Aorta (tissue), 5 donors: ENCODE data around the gene SCN4A. TPM values are rescaled to one million over a fixed set of nuclear protein-coding genes. Genes with fewer than 3 reads are reported as not detected.
"Not testable (repeated sequence)": the region's sequence is repeated elsewhere in the genome, so short reads cannot be mapped to it uniquely, and the experiment has no call there.

Experiments
- ATAC-seq: fragments of 200-7000 bp; cut with Tn5 transposase; one replicate; pipeline ENCODE4 v1.9.1; 2022; ENCODE audit warnings: moderate library complexity; ENCODE audit not compliant: low FRiP score
- DNase-seq, 2 donors: peaks; one replicate each; pipeline ENCODE4 v3.0.0-alpha.2; 2020
- H3K27ac ChIP-seq, 2 donors: one replicate each; pipeline ENCODE4 v1.5.1; 2013; ENCODE audit warnings: low read length in 2 of 2, mild to moderate bottlenecking in 2 of 2, moderate library complexity in 2 of 2, control low read depth in 1 of 2, inconsistent platforms in 1 of 2, low read depth in 1 of 2
- H3K27me3 ChIP-seq, 2 donors: one replicate each; pipeline ENCODE4 v1.6.1; 2013; ENCODE audit warnings: control low read depth in 1 of 2, low read length in 1 of 2, mild to moderate bottlenecking in 1 of 2, moderate library complexity in 1 of 2; ENCODE audit not compliant: insufficient read depth in 2 of 2, control insufficient read depth in 1 of 2
- H3K36me3 ChIP-seq, 2 donors: one replicate each; pipeline ENCODE4 v1.6.1; 2013; ENCODE audit warnings: control low read depth in 1 of 2, low read length in 1 of 2, mild to moderate bottlenecking in 1 of 2; ENCODE audit not compliant: insufficient read depth in 2 of 2, control insufficient read depth in 1 of 2
- H3K4me1 ChIP-seq, 2 donors: one replicate each; pipeline ENCODE4 v1.6.1; 2013; ENCODE audit warnings: low read length in 2 of 2, control low read depth in 1 of 2, mild to moderate bottlenecking in 1 of 2, moderate library complexity in 1 of 2; ENCODE audit not compliant: insufficient read depth in 2 of 2, control insufficient read depth in 1 of 2
- H3K4me3 ChIP-seq, 2 donors: one replicate each; pipeline ENCODE4 v1.5.1; 2013; ENCODE audit warnings: low read length in 2 of 2, control low read depth in 1 of 2, mild to moderate bottlenecking in 1 of 2
- H3K9me3 ChIP-seq: one replicate; pipeline ENCODE4 v1.6.1; 2013; ENCODE audit warnings: mild to moderate bottlenecking, low read length; ENCODE audit not compliant: control insufficient read depth
- WGBS, 2 donors: extraction: QIAGEN DNeasy Blood & Tissue Kit; methylation state at CpG; one replicate each; pipeline ENCODE4 v1.1.7; 2013; 5-methylcytosine and 5-hydroxymethylcytosine counted together
- intact Hi-C, 2 donors: fragments of 100-400 bp; cut with DNase I; formaldehyde crosslinking; loops; one replicate each; pipeline versions ENCODE4 v1.14.2 to v1.15.0; 2022
- polyA plus RNA-seq, 2 donors: library from polyadenylated mRNA; stranded (reverse); fragments of 200-250 nt; gene quantifications; one replicate each; pipeline ENCODE4 v1.2.3, GENCODE V29; 2013
- total RNA-seq, 2 donors: library from RNA; stranded (reverse); fragmentation: NEBNext Ultra II Directional; extraction: Animal tissue kit (Norgen Biotek cat#: 25700); gene quantifications; one replicate each; pipeline ENCODE4 v1.2.1, GENCODE V29; 2021
- donor health status: healthy with polysubstance abuse.
- donor health status: Bipolar disorder and iron deficiency.
- donor health status: DM: no; HTN: no; CAD: no.
- donor health status: DM: no; HTN: no; CAD: no.
- donor health status: DM: yes; HTN: yes; CAD: no.

Gene SCN4A
- total and polyA plus RNA-seq, 4 donors: 0.03 to 3.2 (median 1.5) TPM; not detected in 1

DNA sequence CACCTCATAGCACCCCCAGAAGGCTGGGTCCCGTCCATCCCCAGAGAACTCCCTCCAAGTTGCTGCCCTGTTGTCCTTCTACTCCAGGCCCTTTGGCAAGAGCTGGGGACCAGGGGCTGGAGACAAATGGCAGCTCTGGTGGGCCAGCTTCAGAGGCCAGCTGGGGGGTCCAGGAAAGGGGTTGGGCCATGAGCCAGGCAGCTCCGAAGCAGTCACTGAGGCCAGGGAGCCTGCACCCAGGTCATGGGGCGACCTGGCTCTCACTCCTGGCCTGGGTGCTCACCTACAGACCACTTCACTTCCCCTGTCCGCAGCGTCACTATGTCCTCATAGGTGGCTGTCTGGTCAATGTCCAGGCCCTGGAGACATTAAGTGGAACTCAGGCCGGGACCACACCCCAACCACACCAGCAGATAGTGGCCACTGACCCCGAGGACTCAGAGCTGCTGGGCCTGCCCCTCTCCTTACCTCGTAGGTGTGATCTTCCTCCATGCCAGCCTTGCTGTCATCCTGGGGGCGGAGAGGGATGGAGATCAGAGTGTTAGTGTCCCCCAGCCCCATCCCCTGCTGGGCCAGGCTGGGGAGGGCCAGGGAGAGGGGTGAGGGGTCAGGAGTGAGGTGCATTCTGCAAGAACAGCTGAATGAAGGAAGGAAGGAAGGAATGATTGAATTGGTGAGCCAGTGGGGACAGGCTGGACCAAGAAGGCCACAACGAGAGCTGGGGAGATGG lies 43.6 kb downstream of the SCN4A start:
- Histone ChIP-seq H3K27me3 (no peaks in the 10 kb centered on the region), H3K9me3 (no peaks in the 10 kb centered on the region), H3K4me1 (no peaks in the 10 kb centered on the region), H3K4me3 (no peak overlapping the region), H3K27ac (no peak overlapping the region), H3K36me3 (no peaks in the 10 kb centered on the region)
- ATAC-seq (no peak), DNase-seq (no peak)
- 95 to 97% methylated on average over 10 of the region's 10 CpGs for WGBS, 2 donors
- intact Hi-C loops: no loop called here

DNA sequence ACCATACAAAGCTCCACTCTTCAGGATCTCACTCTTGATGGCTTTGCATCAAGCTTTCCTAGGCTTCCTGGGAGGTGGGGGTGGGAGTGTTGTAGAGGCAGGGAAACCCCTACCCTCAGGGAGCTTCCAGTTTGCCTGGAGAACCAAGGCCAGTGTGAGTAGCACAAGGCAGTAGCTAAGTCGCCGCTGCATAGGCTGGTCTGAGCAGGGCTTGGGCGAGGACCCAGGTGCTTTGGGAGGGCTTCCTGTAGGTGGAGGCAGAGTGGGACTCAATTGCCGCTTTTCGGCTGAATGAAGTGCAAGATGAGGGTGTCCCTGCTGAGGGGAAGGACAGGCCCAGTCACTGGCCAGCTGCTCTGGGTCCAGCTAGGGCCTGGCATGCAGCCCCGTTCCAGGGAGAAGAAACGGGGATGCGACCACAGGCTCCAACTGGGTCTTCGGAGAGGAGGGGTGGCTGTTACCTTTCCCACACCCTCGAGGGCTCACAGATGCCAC lies 44.5 kb downstream of the SCN4A start:
- Histone ChIP-seq H3K4me1 (no peaks in the 10 kb centered on the region), H3K36me3 (no peaks in the 10 kb centered on the region), H3K27ac (no peak overlapping the region), H3K9me3 (no peaks in the 10 kb centered on the region), H3K4me3 (no peak overlapping the region), H3K27me3 (no peaks in the 10 kb centered on the region)
- WGBS, 2 donors: 85 to 91% methylated on average over 10 of the region's 10 CpGs
- intact Hi-C loops: no loop called here
- DNase-seq (peak in 1 of 2 donors; percentile 49), ATAC-seq (no peak)

DNA sequence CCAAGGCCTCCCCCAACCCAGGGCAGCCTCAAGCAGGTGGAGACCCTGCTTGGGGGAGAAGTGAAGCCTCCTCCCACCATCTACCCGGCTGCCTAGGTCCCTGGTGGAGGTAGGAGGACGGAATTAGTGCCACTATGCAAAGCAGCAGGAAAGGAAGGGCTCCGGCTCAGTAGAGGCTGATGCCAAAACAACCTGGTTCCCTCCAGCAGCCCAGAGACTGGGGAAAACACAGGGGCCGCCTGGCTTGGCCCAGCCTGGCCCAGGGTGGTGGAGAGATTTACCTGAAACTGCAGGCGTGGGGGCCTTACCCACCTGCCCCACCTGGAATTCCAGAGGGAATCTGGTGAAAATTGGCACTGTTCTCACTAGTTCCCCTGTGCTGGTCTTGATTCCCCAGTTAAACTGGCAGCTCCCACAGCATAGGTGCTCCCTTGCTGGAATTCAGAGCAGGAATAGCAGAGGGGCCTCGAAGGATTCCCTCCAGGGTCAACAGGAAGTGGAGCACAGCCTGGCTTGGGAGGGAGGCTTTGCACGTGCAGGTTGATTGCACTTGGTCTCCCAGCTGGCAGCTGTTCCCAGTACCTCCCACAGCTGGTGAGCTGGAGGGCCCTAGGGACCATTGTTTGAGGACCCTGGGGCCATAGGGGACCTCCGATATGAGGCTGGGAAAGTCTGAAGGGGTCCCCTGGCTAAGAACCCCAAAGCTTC lies 45.1 kb downstream of the SCN4A start:
- WGBS, 2 donors: 61 to 72% methylated on average over 8 of the region's 8 CpGs

DNA sequence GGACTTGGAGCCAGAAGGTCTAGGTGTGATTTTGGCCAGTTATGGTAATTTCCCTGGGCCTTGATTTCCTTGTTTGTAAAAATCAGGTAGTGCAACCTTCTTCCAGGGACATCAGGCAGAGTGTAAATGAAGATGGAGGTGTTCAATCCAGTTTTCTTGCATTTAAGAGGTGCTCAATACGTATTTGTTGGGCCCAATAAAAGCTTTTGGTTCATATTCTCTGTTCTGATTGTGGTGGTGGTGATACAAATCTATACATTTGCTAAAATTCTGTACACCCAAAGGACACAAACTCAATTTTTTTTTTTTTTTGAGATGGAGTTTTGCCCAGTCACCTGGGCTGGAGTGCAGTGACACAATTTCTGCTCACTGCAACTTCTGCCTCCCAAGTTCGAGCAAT lies 46.6 kb downstream of the SCN4A start:
- H3K27ac ChIP-seq: no peak overlapping the region
- H3K4me3 ChIP-seq: no peak overlapping the region
- no peaks in the 10 kb centered on the region for H3K9me3 ChIP-seq
- ATAC-seq: no peak
- intact Hi-C loops: no loop called here
- no peak for DNase-seq
- 95 to 98% methylated on average over 2 of the region's 2 CpGs for WGBS, 2 donors
- no peaks in the 10 kb centered on the region for H3K36me3 ChIP-seq
- H3K27me3 ChIP-seq: no peaks in the 10 kb centered on the region
- H3K4me1 ChIP-seq: no peaks in the 10 kb centered on the region

More for the DNA sequence above, 45.1 kb downstream of the SCN4A start:
- DNase-seq: peak in 1 of 2 donors; percentile 47
- Histone ChIP-seq H3K9me3 (no peaks in the 10 kb centered on the region), H3K27me3 (no peaks in the 10 kb centered on the region), H3K4me3 (no peak overlapping the region), H3K36me3 (no peaks in the 10 kb centered on the region), H3K27ac (no peak overlapping the region), H3K4me1 (no peaks in the 10 kb centered on the region)
- ATAC-seq: no peak
- intact Hi-C loops: no loop called here

DNA sequence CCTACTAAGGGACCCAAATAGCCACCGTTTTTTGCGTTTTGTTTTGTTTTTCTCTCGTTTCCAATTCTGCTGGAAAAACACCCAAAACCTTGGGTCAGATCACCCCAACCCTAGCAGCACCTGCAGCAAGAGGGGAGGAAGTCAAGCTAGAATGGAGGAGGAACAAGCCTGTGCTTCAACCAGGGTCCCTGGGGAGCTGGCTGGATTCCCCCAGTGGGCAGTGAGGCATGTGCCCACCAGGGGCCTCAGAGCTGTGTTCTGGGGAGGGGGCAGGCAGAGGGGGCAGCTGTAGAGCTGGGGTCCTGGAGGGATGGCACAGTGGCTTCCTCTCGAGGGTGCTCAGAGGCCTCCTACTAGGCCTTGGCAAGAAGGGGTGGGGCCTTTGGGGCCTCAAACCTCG lies 47.1 kb downstream of the SCN4A start:
- no peak for ATAC-seq
- no peaks in the 10 kb centered on the region for H3K9me3 ChIP-seq
- H3K27me3 ChIP-seq: no peaks in the 10 kb centered on the region
- no peak overlapping the region for H3K4me3 ChIP-seq
- no peaks in the 10 kb centered on the region for H3K36me3 ChIP-seq
- intact Hi-C loops: no loop called here
- H3K27ac ChIP-seq: no peak overlapping the region
- H3K4me1 ChIP-seq: no peaks in the 10 kb centered on the region
- peak in 1 of 2 donors; percentile 21 for DNase-seq
- WGBS, 2 donors: 82% methylated on average over 5 of the region's 5 CpGs

DNA sequence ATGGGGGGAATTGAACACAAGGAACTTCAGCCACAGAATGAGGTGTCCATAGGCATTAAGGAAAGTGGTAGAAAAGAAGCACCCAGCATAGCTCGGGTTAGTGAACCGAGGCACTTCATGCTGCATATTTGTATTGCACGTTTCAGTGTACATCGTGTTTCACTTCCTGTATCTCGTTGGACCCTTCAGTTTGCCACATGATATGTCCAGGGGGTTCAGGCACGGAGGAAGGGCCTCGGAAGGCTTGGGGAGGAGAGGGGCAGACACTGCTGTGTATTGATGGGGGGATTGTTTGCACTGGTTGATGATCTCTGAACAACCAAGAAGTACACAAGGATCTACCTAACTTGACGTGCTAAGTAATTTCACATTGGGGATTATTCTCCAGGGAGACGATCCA lies 50.3 kb downstream of the SCN4A start:
- not testable (repeated sequence) for H3K27me3 ChIP-seq
- WGBS, 2 donors: 81% methylated on average over 9 of the region's 9 CpGs

DNA sequence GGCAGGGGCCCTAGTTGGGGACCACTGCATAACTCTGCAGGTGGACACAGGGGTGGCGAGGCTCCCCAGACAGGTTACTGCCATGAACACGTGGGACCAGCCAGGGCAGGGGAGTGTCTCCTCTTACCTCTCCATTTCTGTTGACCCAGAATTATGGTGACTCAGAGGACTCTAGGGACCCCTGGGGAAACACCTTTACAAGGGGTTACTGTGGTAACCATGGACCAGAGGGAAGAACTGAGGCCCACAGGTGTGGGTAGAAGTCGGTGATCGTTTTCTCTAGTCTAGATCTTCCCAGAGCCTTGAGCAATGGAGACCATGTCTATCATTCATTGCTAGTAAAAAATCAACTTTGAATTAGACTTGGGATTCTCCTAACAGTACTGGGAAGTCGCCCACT lies 51.9 kb downstream of the SCN4A start:
- DNase-seq: peak in 1 of 2 donors; percentile 60
- H3K27ac ChIP-seq, H3K4me3 ChIP-seq, H3K4me1 ChIP-seq, H3K27me3 ChIP-seq, ATAC-seq, H3K9me3 ChIP-seq, intact Hi-C loops, H3K36me3 ChIP-seq: not testable (repeated sequence)
- 92 to 94% methylated on average over 5 of the region's 5 CpGs for WGBS, 2 donors

More for the DNA sequence above, 50.3 kb downstream of the SCN4A start:
- ATAC-seq, H3K27ac ChIP-seq, H3K36me3 ChIP-seq, H3K4me1 ChIP-seq, H3K4me3 ChIP-seq, intact Hi-C loops, H3K9me3 ChIP-seq: not testable (repeated sequence)
- DNase-seq: peak in 1 of 2 donors; percentile 47

DNA sequence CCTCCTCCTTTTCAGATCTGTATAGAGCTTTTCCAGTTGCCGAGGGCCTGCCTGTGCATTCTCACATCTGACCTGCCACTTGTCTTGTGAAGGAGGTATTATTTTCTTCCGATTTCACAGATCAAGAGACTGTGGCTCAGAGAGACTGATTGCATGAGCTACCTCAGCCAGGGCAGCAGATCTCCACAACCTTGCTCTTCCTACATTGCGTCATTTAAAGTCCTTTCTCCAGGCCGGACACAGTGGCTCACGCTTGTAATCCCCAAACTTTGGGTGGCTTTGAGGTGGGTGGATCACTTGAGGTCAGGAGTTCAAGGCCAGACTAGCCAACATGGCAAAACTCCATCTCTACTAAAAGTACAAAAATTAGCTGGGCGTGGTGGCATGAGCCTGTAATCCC lies 52.7 kb downstream of the SCN4A start:
- H3K4me1 ChIP-seq, intact Hi-C loops: not testable (repeated sequence)

More for the DNA sequence above, 52.7 kb downstream of the SCN4A start:
- H3K36me3 ChIP-seq, ATAC-seq, H3K9me3 ChIP-seq, H3K27me3 ChIP-seq, H3K4me3 ChIP-seq, H3K27ac ChIP-seq: not testable (repeated sequence)
- WGBS, 2 donors: 91 to 92% methylated on average over 6 of the region's 6 CpGs
- DNase-seq: peak in 1 of 2 donors; percentile 14
